Activated CD8-positive, alpha-beta memory T cell treated with anti-CD3 and anti-CD28 coated beads, Interleukin-2, amount 50 U/mL, for 1 hour (primary cell): ENCODE measurements around the gene PFKP.
"Not testable (repeated sequence)": the region's sequence is repeated elsewhere in the genome, so short reads cannot be mapped to it uniquely, and the experiment has no call there.

Experiments
- DNase-seq: peaks from one replicate; pipeline ENCODE4 v3.0.0-alpha.2; 2020; ENCODE audit errors: extremely low read depth

The PFKP gene

GRCh38 chr10:3046981-3047547 is 20.3 kb upstream of the PFKP start:
- DNase-seq = no peak

GRCh38 chr10:3047596-3047995 is 19.8 kb upstream of the PFKP start:
- DNase-seq = no peak

GRCh38 chr10:3048119-3049019 is 19.0 kb upstream of the PFKP start:
- DNase-seq = no peak

- DNase-seq = no peak
These were observed 15.7 kb upstream of the PFKP start for GRCh38 chr10:3051692-3052091.

- DNase-seq = no peak
These were observed 14.2 kb upstream of the PFKP start for GRCh38 chr10:3053155-3053554.

- DNase-seq = no peak
These were observed 13.0 kb upstream of the PFKP start for GRCh38 chr10:3054183-3054850.

GRCh38 chr10:3054851-3055199 is 12.5 kb upstream of the PFKP start:
- DNase-seq = no peak

GRCh38 chr10:3056280-3057037 is 10.9 kb upstream of the PFKP start:
- no peak for DNase-seq

- DNase-seq = no peak
These were observed 9.4 kb upstream of the PFKP start for GRCh38 chr10:3057946-3058345.

GRCh38 chr10:3059974-3060373 is 7.4 kb upstream of the PFKP start:
- DNase-seq = no peak

- no peak for DNase-seq
These were observed 6.9 kb upstream of the PFKP start for GRCh38 chr10:3060481-3060889.

- not testable (repeated sequence) for DNase-seq
These were observed 5.9 kb upstream of the PFKP start for GRCh38 chr10:3061323-3061898.

- no peak for DNase-seq
These were observed 4.7 kb upstream of the PFKP start for GRCh38 chr10:3062502-3063186.

GRCh38 chr10:3064423-3064822 is 2.9 kb upstream of the PFKP start:
- no peak for DNase-seq

GRCh38 chr10:3065622-3066021 is 1.7 kb upstream of the PFKP start:
- no peak for DNase-seq

GRCh38 chr10:3066317-3067117 is 831 bp upstream of the PFKP start:
- DNase-seq = no peak

GRCh38 chr10:3067859-3068179 is 471 bp downstream of the PFKP start:
- no peak for DNase-seq

- DNase-seq = no peak
These were observed 1.0 kb downstream of the PFKP start for GRCh38 chr10:3068201-3068967.

- DNase-seq = no peak
These were observed 1.8 kb downstream of the PFKP start for GRCh38 chr10:3068968-3069737.
